PC-3 (cell line): ENCODE measurements around the gene BTBD6. TPM values are rescaled to one million over a fixed set of nuclear protein-coding genes. Genes with fewer than 3 reads are reported as not detected.

Experiments used
- ATAC-seq: fragments of 200-7000 bp; cut with Tn5 transposase; 2 replicates; pipeline ENCODE4 v1.9.1; 2020; ENCODE audit warnings: mild to moderate bottlenecking, moderate library complexity
- BruUV-seq: library from RNA; stranded (reverse); fragments of 400-500 nt; replicated peaks from 2 replicates; lab custom pipeline; 2021; lab: Mats Ljungman, UMichigan
- CTCF ChIA-PET: fragments of 300-600 bp; sonication (Branson Sonifier 250); formaldehyde crosslinking; loops from one replicate; lab custom pipeline; 2022; ENCODE audit warnings: antibody characterized with exemption; lab: Charles Lee
- POLR2A ChIA-PET: fragments of 300-600 bp; sonication (Branson Sonifier 250); formaldehyde crosslinking; loops from one replicate; lab custom pipeline; 2022; ENCODE audit warnings: antibody characterized with exemption; ENCODE audit not compliant: unreplicated experiment; lab: Charles Lee
- DNase-seq: peaks from one replicate; pipeline ENCODE4 v3.0.0-alpha.2; 2015
- H2AFZ ChIP-seq: fragments of 300-600 bp; sonication (generic); 2 replicates; pipeline ENCODE4 v1.6.0; 2016; ENCODE audit warnings: antibody characterized with exemption, low read length
- H3F3A ChIP-seq: fragments of 300-600 bp; sonication (generic); one replicate; pipeline ENCODE4 v1.6.0; 2017; ENCODE audit warnings: antibody characterized with exemption, low read length, control low read depth, mild to moderate bottlenecking; ENCODE audit not compliant: unreplicated experiment
- H3K27ac ChIP-seq: fragments of 300-600 bp; sonication (generic); 2 replicates; pipeline ENCODE4 v1.5.1; 2016; ENCODE audit warnings: mild to moderate bottlenecking, low read length
- H3K27me3 ChIP-seq: fragments of 300-600 bp; sonication (generic); 2 replicates; pipeline ENCODE4 v1.6.1; 2016; ENCODE audit warnings: low read length, mixed read lengths
- H3K36me3 ChIP-seq: fragments of 300-600 bp; sonication (generic); 2 replicates; pipeline ENCODE4 v1.6.1; 2016; ENCODE audit warnings: low read depth, mixed run types, low read length, mixed read lengths
- H3K4me1 ChIP-seq: fragments of 300-600 bp; sonication (generic); 2 replicates; pipeline ENCODE4 v1.5.1; 2016; ENCODE audit warnings: low read length; ENCODE audit not compliant: insufficient read depth
- H3K4me2 ChIP-seq: fragments of 300-600 bp; sonication (generic); 2 replicates; pipeline ENCODE4 v1.6.0; 2016; ENCODE audit warnings: low read length
- H3K4me3 ChIP-seq: fragments of 300-600 bp; sonication (generic); 2 replicates; pipeline ENCODE4 v1.5.1; 2016; ENCODE audit warnings: mild to moderate bottlenecking, low read length, mixed read lengths
- H3K79me2 ChIP-seq: fragments of 300-600 bp; sonication (generic); 2 replicates; pipeline ENCODE4 v1.6.1; 2017; ENCODE audit warnings: low read length, mixed read lengths
- H3K9ac ChIP-seq: fragments of 300-600 bp; sonication (generic); 2 replicates; pipeline ENCODE4 v1.6.0; 2016; ENCODE audit warnings: mild to moderate bottlenecking, low read length
- H3K9me2 ChIP-seq: fragments of 300-600 bp; sonication (generic); replicated peaks from 2 replicates; pipeline ENCODE4 v1.6.1; 2016; ENCODE audit warnings: mixed run types, low read length, mixed read lengths
- H3K9me3 ChIP-seq: fragments of 300-600 bp; sonication (generic); 2 replicates; pipeline ENCODE4 v1.6.1; 2016; ENCODE audit warnings: low read length, mixed read lengths
- H4K20me1 ChIP-seq: fragments of 300-600 bp; sonication (generic); 2 replicates; pipeline ENCODE4 v1.6.1; 2016; ENCODE audit warnings: low read length, mixed read lengths
- EZH2 ChIP-seq: fragments of 300-600 bp; sonication (generic); IDR thresholded peaks from one replicate; pipeline ENCODE4 v1.6.1; 2017; ENCODE audit warnings: antibody characterized with exemption, mild to moderate bottlenecking, low read length; ENCODE audit not compliant: unreplicated experiment
- EZH2phosphoT487 ChIP-seq: fragments of 300-600 bp; sonication (generic); IDR thresholded peaks from 2 replicates; pipeline ENCODE4 v1.6.1; 2018; ENCODE audit warnings: mild to moderate bottlenecking, antibody characterized with exemption, low read length, borderline replicate concordance
- intact Hi-C: fragments of 100-400 bp; cut with micrococcal nuclease; formaldehyde crosslinking; loops from 2 replicates; pipeline ENCODE4 v1.9.0; 2023
- total RNA-seq: library from RNA; depleted of rRNA; stranded (reverse); fragments of >200 nt; gene quantifications from 2 replicates; pipeline ENCODE4 v1.2.3, GENCODE V29; 2014
- TF ChIP-seq, protein P1 (sequence below): fragments of 300-600 bp; sonication (generic); conservative IDR thresholded peaks from 2 replicates; pipeline ENCODE4 v1.5.1; 2017; ENCODE audit warnings: antibody characterized with exemption, low read depth, mild to moderate bottlenecking, low read length

The BTBD6 gene
- total RNA-seq, 1 experiment from 2014 or later, result 104 TPM

DNA sequence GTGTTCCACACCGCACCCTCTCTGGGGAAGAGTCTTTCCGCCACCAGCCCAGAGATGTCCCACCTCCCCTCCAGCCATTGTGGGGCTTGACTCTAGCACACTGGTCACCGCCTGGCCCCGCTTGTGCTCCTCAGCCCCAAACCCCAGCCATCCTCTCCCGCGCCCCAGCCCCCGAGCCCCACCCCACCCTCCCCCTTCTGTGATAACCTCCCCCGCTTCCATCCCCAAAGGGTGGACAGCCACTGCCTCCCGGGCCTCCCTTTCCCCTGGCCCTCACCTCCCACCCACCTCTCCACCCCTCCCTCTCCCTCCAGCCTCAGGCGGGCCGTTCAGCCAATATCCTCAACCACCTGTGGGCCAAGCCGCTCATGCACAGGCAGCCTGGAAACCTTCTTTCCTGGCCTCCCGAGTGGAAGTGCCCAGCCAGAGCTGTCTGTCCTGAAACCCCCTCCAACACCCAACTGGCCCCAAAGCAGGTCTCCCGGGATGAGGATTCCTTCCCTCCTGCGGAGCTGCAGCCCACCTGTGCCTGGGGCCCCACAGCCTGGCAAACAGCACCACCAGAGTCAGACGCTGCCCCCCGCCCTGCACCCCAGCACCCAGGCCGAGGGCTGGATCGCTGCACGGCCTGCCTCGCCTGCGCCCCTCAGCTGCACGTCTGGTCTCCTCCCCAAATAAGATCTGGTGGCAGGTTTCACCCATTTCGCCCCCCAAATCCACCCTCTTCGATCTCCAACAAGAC, 40.2 kb upstream of the BTBD6 start:
- ChIA-PET CTCF (no interaction called here), POLR2A (no interaction called here)
- H2AFZ ChIP-seq, result no peak overlapping the region
- no peak overlapping the region for H3K9ac ChIP-seq
- no peak overlapping the region for H3K27ac ChIP-seq
- intact Hi-C loops, result no loop called here
- no peak overlapping the region for H3K4me3 ChIP-seq
- H3K36me3 ChIP-seq, result no peaks in the 10 kb centered on the region
- no peaks in the 10 kb centered on the region for H3K9me2 ChIP-seq
- no TSS peak for BruUV-seq
- no peak for TF ChIP-seq EZH2
- TF ChIP-seq, protein P1, sequence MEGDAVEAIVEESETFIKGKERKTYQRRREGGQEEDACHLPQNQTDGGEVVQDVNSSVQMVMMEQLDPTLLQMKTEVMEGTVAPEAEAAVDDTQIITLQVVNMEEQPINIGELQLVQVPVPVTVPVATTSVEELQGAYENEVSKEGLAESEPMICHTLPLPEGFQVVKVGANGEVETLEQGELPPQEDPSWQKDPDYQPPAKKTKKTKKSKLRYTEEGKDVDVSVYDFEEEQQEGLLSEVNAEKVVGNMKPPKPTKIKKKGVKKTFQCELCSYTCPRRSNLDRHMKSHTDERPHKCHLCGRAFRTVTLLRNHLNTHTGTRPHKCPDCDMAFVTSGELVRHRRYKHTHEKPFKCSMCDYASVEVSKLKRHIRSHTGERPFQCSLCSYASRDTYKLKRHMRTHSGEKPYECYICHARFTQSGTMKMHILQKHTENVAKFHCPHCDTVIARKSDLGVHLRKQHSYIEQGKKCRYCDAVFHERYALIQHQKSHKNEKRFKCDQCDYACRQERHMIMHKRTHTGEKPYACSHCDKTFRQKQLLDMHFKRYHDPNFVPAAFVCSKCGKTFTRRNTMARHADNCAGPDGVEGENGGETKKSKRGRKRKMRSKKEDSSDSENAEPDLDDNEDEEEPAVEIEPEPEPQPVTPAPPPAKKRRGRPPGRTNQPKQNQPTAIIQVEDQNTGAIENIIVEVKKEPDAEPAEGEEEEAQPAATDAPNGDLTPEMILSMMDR, result no peak
- TF ChIP-seq EZH2phosphoT487, result no peak
- no peaks in the 10 kb centered on the region for H3K27me3 ChIP-seq
- no peak overlapping the region for H3K4me2 ChIP-seq
- no peaks in the 10 kb centered on the region for H3K79me2 ChIP-seq
- no peak for DNase-seq
- no peaks in the 10 kb centered on the region for H3K9me3 ChIP-seq
- H3K4me1 ChIP-seq, result peaks cover 23% of the 10 kb centered on the region
- H3F3A ChIP-seq, result no peaks in the 10 kb centered on the region
- ATAC-seq, result no peak
- H4K20me1 ChIP-seq, result no peaks in the 10 kb centered on the region

DNA sequence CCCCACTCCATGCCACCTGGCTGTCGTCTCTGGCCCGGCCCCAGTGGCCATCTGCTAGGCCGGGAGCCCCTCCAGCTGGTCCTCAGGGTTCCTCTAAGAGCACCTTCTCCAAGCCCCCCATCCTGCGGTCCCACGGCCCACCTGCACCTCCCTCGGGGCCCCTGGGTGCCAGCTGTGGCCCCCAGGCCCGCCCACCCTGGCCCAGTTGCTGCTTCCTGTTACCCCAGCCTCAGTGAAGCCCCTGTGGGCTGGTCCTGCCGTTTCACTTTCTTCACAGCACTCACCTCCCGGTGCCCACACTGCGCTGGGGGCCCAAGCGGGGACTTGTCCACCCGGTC, 39.6 kb upstream of the BTBD6 start:
- no peaks in the 10 kb centered on the region for H3K27me3 ChIP-seq
- no peaks in the 10 kb centered on the region for H3K9me3 ChIP-seq
- ChIA-PET CTCF (no interaction called here), POLR2A (no interaction called here)
- no peaks in the 10 kb centered on the region for H3F3A ChIP-seq
- no peaks in the 10 kb centered on the region for H3K79me2 ChIP-seq
- intact Hi-C loops, result no loop called here
- H3K4me2 ChIP-seq, result no peak overlapping the region
- H3K9ac ChIP-seq, result no peak overlapping the region
- no peaks in the 10 kb centered on the region for H3K36me3 ChIP-seq
- no peaks in the 10 kb centered on the region for H3K9me2 ChIP-seq
- no peak overlapping the region for H3K4me3 ChIP-seq
- peaks cover 21% of the 10 kb centered on the region for H3K4me1 ChIP-seq
- no peak overlapping the region for H3K27ac ChIP-seq
- BruUV-seq, result no TSS peak
- TF ChIP-seq EZH2phosphoT487 (no peak), EZH2 (no peak)
- TF ChIP-seq, protein P1, result no peak
- H4K20me1 ChIP-seq, result no peaks in the 10 kb centered on the region
- no peak for DNase-seq
- H2AFZ ChIP-seq, result no peak overlapping the region
- ATAC-seq, result no peak

DNA sequence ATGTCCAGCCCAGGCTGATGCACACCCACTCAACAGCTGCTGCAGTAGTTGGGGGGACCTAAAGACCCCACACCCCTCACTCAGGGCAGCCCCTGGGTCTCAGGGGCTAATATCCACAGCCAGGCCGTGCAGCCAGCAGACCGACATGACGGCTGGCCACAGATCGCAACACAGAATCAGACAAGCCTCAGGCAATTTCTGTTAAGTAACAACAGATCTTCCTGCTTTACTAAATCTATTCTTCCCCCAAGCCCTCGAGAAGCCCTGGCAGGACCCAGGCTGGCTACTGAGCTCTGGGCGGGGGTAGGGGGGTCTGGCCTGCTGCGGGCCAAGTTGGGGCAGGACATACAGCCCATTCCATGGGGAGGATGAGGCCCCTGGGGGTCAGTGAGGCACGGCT, 39.2 kb upstream of the BTBD6 start:
- no peaks in the 10 kb centered on the region for H3K79me2 ChIP-seq
- peaks cover 19% of the 10 kb centered on the region for H3K4me1 ChIP-seq
- no peaks in the 10 kb centered on the region for H3K9me2 ChIP-seq
- H3F3A ChIP-seq, result no peaks in the 10 kb centered on the region
- H3K27me3 ChIP-seq, result no peaks in the 10 kb centered on the region
- CTCF ChIA-PET, result no interaction called here
- no peaks in the 10 kb centered on the region for H3K9me3 ChIP-seq
- H3K36me3 ChIP-seq, result no peaks in the 10 kb centered on the region
- ATAC-seq (no peak), DNase-seq (no peak)
- no peak overlapping the region for H3K4me2 ChIP-seq
- H3K4me3 ChIP-seq, result no peak overlapping the region
- H4K20me1 ChIP-seq, result no peaks in the 10 kb centered on the region
- H2AFZ ChIP-seq, result no peak overlapping the region
- H3K27ac ChIP-seq, result no peak overlapping the region
- no peak for TF ChIP-seq EZH2
- TF ChIP-seq EZH2phosphoT487, result no peak
- TF ChIP-seq, protein P1, result no peak
- intact Hi-C loops, result no loop called here
- BruUV-seq, result no TSS peak
- POLR2A ChIA-PET, result no interaction called here
- no peak overlapping the region for H3K9ac ChIP-seq
